Measurements from ENCODE around the gene MT1A. TPM values are rescaled to one million over a fixed set of nuclear protein-coding genes. Genes with fewer than 3 reads are reported as not detected.
A peak's percentile ranks its signal among the peaks of the same experiment; 100 is the strongest.

Gene MT1A
- total RNA-seq, 4 donors from 2014 or later = 7.1 to 23.6 (median 16.8) TPM

GRCh38 chr16:56651586-56651985, 13.1 kb downstream of the MT1A start, which contains the start of gene MT1B:
TSS of gene MT1B (plus strand) at chr16:56651886. CDS start at chr16:56651954, 68 bp downstream.
- Histone ChIP-seq H3K27ac (no peak within 1 kb of the TSS), H3K4me3 (replicated peaks in 1 of 3) (no peak within 1 kb of the TSS), H3K9me3 (no peaks in the 10 kb centered on the region), H3K36me3 (no peaks in the 10 kb centered on the region), H3K4me1 (no peaks in the 10 kb centered on the region), H3K27me3 (no peaks in the 10 kb centered on the region)
- WGBS, 2 donors = 54 to 77% methylated on average over 2 to 7 of the region's 7 CpGs
- intact Hi-C loops (cut with DNase I) = no loop called here
- no peak for DNase-seq
- TF ChIP-seq CTCF (IDR thresholded peaks at IDR 0.05) (no peak), POLR2A (IDR thresholded peaks at IDR 0.05) (no peak)

GRCh38 chr16:56652600-56652999, 14.1 kb downstream of the MT1A start:
- intact Hi-C loops (cut with DNase I) = no loop called here
- TF ChIP-seq CTCF (IDR thresholded peaks at IDR 0.05) (no peak), POLR2A (IDR thresholded peaks at IDR 0.05) (no peak)
- H3K27ac ChIP-seq = no peak overlapping the region

GRCh38 chr16:56653218-56653617, 14.8 kb downstream of the MT1A start:
- WGBS, 2 donors = 78 to 88% methylated on average over 7 of the region's 7 CpGs
- no peak for DNase-seq
- Histone ChIP-seq H3K27ac (no peak overlapping the region), H3K27me3 (no peaks in the 10 kb centered on the region), H3K9me3 (no peaks in the 10 kb centered on the region), H3K4me1 (peaks cover 0 to under 1% of the 10 kb centered on the region in 2 donors), H3K4me3 (replicated peaks in 1 of 3) (no peak overlapping the region), H3K36me3 (no peaks in the 10 kb centered on the region)
- intact Hi-C loops (cut with DNase I) = no loop called here
- no peak for TF ChIP-seq CTCF (IDR thresholded peaks at IDR 0.05)
- TF ChIP-seq POLR2A (IDR thresholded peaks at IDR 0.05) = no peak

More at GRCh38 chr16:56652600-56652999, 14.1 kb downstream of the MT1A start:
- H3K27me3 ChIP-seq = no peaks in the 10 kb centered on the region
- no peak overlapping the region for H3K4me3 ChIP-seq (replicated peaks in 1 of 3)
- H3K9me3 ChIP-seq = no peaks in the 10 kb centered on the region
- WGBS, 2 donors = 38 to 54% methylated on average over 1 of the region's 1 CpG
- DNase-seq = no peak
- H3K36me3 ChIP-seq = no peaks in the 10 kb centered on the region
- no peaks in the 10 kb centered on the region for H3K4me1 ChIP-seq

- intact Hi-C loops (cut with DNase I) = no loop called here
- WGBS, 2 donors = 1% methylated on average over 21 to 33 of the region's 46 CpGs
Measured at GRCh38 chr16:56657555-56658326, 19.3 kb downstream of the MT1A start, which contains the start of gene MT1F. TSS of gene MT1F (plus strand) at chr16:56657959. CDS start at chr16:56658059, 100 bp downstream.

More at GRCh38 chr16:56657555-56658326, 19.3 kb downstream of the MT1A start, which contains the start of gene MT1F:
- Histone ChIP-seq H3K4me1 (peaks cover 8 to 12% of the 10 kb centered on the region in 2 donors), H3K27ac (peak within 1 kb of the TSS; percentile 64 to 72 (median 70)), H3K27me3 (no peaks in the 10 kb centered on the region), H3K36me3 (no peaks in the 10 kb centered on the region), H3K9me3 (no peaks in the 10 kb centered on the region), H3K4me3 (replicated peaks in 1 of 3) (peak within 1 kb of the TSS; percentile 11 to 51 (median 46))
- TF ChIP-seq POLR2A (IDR thresholded peaks at IDR 0.05) (peak; percentile 21 to 87), CTCF (IDR thresholded peaks at IDR 0.05) (peak in 2 of 6 experiments; percentile 7 to 19)
- peak; percentile 99 for DNase-seq

Data from thyroid gland (tissue), 4 donors.